ENCODE results near the gene SLC43A3.

GRCh38 chr11:57392763-57393105 is 34.2 kb downstream of the SLC43A3 start:
- TF ChIP-seq CTCF (IDR thresholded peaks at IDR 0.05), result no peak
- TF ChIP-seq POLR2A (IDR thresholded peaks at IDR 0.05), result no peak

Measured in body of pancreas (tissue), 4 donors.